Esophagus muscularis mucosa (tissue), 3 donors: ENCODE measurements around the gene CA12.

Source experiments
- EP300 ChIP-seq: sonication (generic); formaldehyde crosslinking; IDR thresholded peaks from one replicate; pipeline ENCODE4 v1.6.1; 2017; ENCODE audit warnings: antibody characterized with exemption
- TF ChIP-seq, protein P1 (sequence below), 3 experiments: fragments of 200-600 bp in 2 of 3; fragments of 450-650 bp in 1 of 3; sonication (generic) in 2 of 3; IDR thresholded peaks; one replicate each; pipeline ENCODE4 v1.5.1; 2017 to 2019; ENCODE audit warnings: antibody characterized with exemption in 3 of 3, mild to moderate bottlenecking in 2 of 3, moderate library complexity in 1 of 3

DNA sequence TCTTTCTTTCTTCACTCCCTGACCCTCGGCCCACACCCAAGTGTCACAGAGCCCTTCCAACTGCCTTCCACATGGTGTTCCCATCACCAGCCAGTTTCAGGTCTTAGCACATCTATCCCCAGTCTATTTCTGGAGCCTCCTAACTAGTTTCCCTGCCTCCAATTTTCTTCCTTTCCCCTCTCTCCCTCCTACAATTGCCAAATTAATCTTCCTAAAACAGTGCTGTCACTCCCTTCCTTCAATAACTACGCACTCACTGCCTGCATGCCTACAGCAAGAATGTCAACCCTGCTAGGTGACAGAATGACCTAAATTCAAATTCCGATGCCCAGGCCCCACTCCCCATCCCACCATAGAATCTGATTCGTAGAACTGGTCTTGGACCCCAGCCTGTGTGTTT, 36.1 kb upstream of the CA12 start:
- no peak for TF ChIP-seq EP300
- TF ChIP-seq, protein P1, sequence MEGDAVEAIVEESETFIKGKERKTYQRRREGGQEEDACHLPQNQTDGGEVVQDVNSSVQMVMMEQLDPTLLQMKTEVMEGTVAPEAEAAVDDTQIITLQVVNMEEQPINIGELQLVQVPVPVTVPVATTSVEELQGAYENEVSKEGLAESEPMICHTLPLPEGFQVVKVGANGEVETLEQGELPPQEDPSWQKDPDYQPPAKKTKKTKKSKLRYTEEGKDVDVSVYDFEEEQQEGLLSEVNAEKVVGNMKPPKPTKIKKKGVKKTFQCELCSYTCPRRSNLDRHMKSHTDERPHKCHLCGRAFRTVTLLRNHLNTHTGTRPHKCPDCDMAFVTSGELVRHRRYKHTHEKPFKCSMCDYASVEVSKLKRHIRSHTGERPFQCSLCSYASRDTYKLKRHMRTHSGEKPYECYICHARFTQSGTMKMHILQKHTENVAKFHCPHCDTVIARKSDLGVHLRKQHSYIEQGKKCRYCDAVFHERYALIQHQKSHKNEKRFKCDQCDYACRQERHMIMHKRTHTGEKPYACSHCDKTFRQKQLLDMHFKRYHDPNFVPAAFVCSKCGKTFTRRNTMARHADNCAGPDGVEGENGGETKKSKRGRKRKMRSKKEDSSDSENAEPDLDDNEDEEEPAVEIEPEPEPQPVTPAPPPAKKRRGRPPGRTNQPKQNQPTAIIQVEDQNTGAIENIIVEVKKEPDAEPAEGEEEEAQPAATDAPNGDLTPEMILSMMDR (IDR thresholded peaks at IDR 0.05): no peak
